ENCODE measurements around the gene UBE4A.
A peak's percentile ranks its signal among the peaks of the same experiment; 100 is the strongest.
"Not testable (repeated sequence)": the region's sequence is repeated elsewhere in the genome, so short reads cannot be mapped to it uniquely, and the experiment has no call there.

The UBE4A gene

GRCh38 chr11:118401151-118401879 lies 41.9 kb downstream of the UBE4A start, which contains the start of gene ATP5MG:
TSS of gene ATP5MG (plus strand) at chr11:118401606. CDS start at chr11:118401666, 60 bp downstream.
- peak; percentile 89 for DNase-seq (ENCODE audit: low spot score)

- DNase-seq (ENCODE audit: low spot score): peak; percentile 18
Measured at GRCh38 chr11:118401880-118402590, 42.6 kb downstream of the UBE4A start.

GRCh38 chr11:118402594-118402993 lies 43.2 kb downstream of the UBE4A start:
- DNase-seq (ENCODE audit: low spot score): not testable (repeated sequence)

GRCh38 chr11:118406599-118407166 lies 47.3 kb downstream of the UBE4A start:
- DNase-seq (ENCODE audit: low spot score): peak; percentile 17

- no peak for DNase-seq (ENCODE audit: low spot score)
Measured at GRCh38 chr11:118410055-118410745, 50.8 kb downstream of the UBE4A start.

- DNase-seq (ENCODE audit: low spot score): no peak
Measured at GRCh38 chr11:118411530-118411929, 52.1 kb downstream of the UBE4A start.

- DNase-seq (ENCODE audit: low spot score): no peak
Measured at GRCh38 chr11:118412921-118413320, 53.5 kb downstream of the UBE4A start.

GRCh38 chr11:118415062-118415738 lies 55.8 kb downstream of the UBE4A start:
- no peak for DNase-seq (ENCODE audit: low spot score)

GRCh38 chr11:118415739-118416068 lies 56.3 kb downstream of the UBE4A start:
- DNase-seq (ENCODE audit: low spot score): peak; percentile 30

- not testable (repeated sequence) for DNase-seq (ENCODE audit: low spot score)
Measured at GRCh38 chr11:118416900-118417299, 57.5 kb downstream of the UBE4A start.

GRCh38 chr11:118417801-118418200 lies 58.4 kb downstream of the UBE4A start:
- DNase-seq (ENCODE audit: low spot score): no peak

- no peak for DNase-seq (ENCODE audit: low spot score)
Measured at GRCh38 chr11:118418766-118419165, 59.4 kb downstream of the UBE4A start.

GRCh38 chr11:118427707-118428106 lies 68.3 kb downstream of the UBE4A start:
- no peak for DNase-seq (ENCODE audit: low spot score)

- DNase-seq (ENCODE audit: low spot score): no peak
Measured at GRCh38 chr11:118430956-118431355, 71.6 kb downstream of the UBE4A start.

GRCh38 chr11:118434123-118434552 lies 74.7 kb downstream of the UBE4A start:
- DNase-seq (ENCODE audit: low spot score): no peak

- DNase-seq (ENCODE audit: low spot score): peak; percentile 26
Measured at GRCh38 chr11:118434553-118435289, 75.3 kb downstream of the UBE4A start.

- DNase-seq (ENCODE audit: low spot score): no peak
Measured at GRCh38 chr11:118435290-118435892, 76.0 kb downstream of the UBE4A start.

- DNase-seq (ENCODE audit: low spot score): peak; percentile 92
Measured at GRCh38 chr11:118435893-118436624, 76.7 kb downstream of the UBE4A start, which contains the start of gene KMT2A. TSS of gene KMT2A (plus strand) at chr11:118436492. CDS start at chr11:118436513, 21 bp downstream.

GRCh38 chr11:118436639-118437207 lies 77.3 kb downstream of the UBE4A start:
- DNase-seq (ENCODE audit: low spot score): no peak
